Fibroblast of villous mesenchyme (primary cell): Measurements from ENCODE around the gene CCL27. TPM values are rescaled to one million over a fixed set of nuclear protein-coding genes. Genes with fewer than 3 reads are reported as not detected.

Experiments
- DNase-seq: peaks from one replicate; pipeline ENCODE4 v3.0.0-alpha.2; 2010; ENCODE audit warnings: low read depth
- H3K4me3 ChIP-seq: 2 replicates; pipeline ENCODE4 v1.5.1; 2011; ENCODE audit warnings: low read depth, mild to moderate bottlenecking, low read length
- total RNA-seq: library from RNA; depleted of rRNA; stranded (reverse); fragments of >200 nt; gene quantifications from 2 replicates; pipeline ENCODE4 v1.2.3, GENCODE V29; 2012
- TF ChIP-seq, protein P1 (sequence below): IDR thresholded peaks from 2 replicates; pipeline ENCODE4 v1.5.1; 2012; ENCODE audit warnings: low read depth, mild to moderate bottlenecking, low read length; ENCODE audit not compliant: insufficient read depth

The CCL27 gene
- total RNA-seq, 1 donor: not detected

DNA sequence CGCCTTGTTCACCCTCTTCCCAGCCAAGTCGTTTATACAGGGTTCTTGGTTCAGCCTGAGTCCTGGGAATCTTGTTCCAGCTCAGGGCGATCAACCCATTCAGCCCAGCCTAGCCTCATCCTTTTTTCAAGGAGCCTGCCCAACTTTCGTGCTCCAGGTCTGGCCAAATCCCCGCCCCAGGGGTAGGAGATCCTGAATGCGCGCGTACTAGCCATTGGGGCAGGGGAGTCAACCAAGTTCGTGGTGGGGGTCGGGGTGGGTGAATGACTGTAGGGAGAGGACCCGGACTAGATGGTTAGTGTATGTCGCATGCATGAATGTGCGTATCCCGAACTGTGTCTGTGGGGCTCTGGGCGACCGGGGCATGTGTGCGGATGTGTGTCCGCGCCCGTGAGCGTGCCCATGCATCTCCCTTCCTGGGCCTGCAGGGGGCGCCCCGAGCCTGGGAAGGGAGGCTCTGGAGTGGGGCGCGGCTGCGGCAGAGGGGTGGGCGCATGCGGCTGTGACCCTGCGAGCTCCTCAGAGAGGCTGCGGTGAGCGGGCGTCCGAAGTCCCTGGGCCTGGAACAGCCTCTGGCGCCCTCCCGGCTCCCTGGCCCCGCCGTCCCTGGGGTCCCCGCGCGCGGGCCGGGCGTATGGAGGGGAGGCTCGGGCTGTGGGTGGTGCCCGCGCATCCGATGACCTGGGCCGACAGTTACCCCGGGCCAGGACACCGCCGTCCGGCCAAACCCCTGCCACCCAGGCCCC is 38.7 kb upstream of the CCL27 start:
- DNase-seq: peak; percentile 48
- TF ChIP-seq, protein P1, sequence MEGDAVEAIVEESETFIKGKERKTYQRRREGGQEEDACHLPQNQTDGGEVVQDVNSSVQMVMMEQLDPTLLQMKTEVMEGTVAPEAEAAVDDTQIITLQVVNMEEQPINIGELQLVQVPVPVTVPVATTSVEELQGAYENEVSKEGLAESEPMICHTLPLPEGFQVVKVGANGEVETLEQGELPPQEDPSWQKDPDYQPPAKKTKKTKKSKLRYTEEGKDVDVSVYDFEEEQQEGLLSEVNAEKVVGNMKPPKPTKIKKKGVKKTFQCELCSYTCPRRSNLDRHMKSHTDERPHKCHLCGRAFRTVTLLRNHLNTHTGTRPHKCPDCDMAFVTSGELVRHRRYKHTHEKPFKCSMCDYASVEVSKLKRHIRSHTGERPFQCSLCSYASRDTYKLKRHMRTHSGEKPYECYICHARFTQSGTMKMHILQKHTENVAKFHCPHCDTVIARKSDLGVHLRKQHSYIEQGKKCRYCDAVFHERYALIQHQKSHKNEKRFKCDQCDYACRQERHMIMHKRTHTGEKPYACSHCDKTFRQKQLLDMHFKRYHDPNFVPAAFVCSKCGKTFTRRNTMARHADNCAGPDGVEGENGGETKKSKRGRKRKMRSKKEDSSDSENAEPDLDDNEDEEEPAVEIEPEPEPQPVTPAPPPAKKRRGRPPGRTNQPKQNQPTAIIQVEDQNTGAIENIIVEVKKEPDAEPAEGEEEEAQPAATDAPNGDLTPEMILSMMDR: peak; percentile 79
- H3K4me3 ChIP-seq: peak overlapping the region; percentile 61

DNA sequence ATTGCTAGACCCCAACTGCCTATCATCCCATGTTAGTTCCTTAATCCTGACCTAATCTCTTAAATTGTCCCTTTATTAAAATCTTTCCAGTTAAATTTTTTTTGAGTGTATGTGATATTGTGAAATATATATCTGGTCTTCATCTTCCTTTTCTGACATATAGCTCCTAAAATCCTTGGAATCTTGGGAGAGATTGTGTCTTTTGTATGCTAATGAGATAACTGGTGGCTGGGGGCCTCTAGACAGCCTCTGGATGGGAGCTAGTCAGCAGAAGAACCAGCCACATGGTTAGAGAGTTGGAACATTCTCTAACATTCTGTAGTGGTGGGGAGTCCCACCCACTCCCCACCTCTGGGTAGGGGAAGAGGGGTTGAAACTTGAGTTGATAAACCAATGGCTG is 32.4 kb upstream of the CCL27 start:
- DNase-seq: no peak
- H3K4me3 ChIP-seq: no peak overlapping the region
- TF ChIP-seq, protein P1: no peak

DNA sequence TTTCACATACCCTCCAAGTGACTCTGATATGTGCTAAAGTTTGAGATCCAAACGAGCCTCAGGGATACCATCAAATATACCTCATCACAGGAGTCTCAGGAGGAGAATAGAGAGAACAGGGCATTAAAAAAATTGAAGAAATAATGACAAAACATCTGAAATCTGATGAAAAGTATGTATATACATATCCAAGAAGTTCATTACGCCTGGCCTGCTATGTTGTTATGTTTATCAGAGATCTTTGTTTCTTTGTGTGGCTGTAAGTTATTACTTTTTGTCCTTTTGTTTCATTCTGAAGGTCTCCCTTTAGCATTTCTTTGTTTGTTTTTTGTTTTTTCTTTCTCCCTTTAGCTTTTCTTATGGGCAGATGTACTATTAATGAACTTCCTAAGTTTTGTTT is 31.1 kb upstream of the CCL27 start:
- TF ChIP-seq, protein P1: no peak
- no peak overlapping the region for H3K4me3 ChIP-seq
- no peak for DNase-seq

DNA sequence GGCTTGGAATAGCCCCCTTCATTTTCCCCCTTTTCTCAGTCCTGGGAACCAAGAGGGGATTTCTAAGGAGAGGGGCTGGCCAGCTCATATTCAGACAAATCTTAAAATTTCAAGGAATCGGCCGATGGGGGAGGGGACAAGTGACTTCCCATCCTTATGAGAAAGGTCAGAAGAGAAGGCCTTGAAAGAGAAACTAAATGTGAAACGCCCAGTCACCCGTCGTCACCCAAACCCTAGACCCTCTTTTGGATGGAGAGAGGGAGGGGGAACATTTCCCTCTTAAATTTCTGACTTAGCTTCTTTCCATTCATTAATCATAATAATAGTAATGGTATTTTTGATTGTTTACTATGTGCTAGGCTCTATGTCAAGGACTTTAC is 29.5 kb upstream of the CCL27 start:
- DNase-seq: no peak
- TF ChIP-seq, protein P1: no peak
- no peak overlapping the region for H3K4me3 ChIP-seq

DNA sequence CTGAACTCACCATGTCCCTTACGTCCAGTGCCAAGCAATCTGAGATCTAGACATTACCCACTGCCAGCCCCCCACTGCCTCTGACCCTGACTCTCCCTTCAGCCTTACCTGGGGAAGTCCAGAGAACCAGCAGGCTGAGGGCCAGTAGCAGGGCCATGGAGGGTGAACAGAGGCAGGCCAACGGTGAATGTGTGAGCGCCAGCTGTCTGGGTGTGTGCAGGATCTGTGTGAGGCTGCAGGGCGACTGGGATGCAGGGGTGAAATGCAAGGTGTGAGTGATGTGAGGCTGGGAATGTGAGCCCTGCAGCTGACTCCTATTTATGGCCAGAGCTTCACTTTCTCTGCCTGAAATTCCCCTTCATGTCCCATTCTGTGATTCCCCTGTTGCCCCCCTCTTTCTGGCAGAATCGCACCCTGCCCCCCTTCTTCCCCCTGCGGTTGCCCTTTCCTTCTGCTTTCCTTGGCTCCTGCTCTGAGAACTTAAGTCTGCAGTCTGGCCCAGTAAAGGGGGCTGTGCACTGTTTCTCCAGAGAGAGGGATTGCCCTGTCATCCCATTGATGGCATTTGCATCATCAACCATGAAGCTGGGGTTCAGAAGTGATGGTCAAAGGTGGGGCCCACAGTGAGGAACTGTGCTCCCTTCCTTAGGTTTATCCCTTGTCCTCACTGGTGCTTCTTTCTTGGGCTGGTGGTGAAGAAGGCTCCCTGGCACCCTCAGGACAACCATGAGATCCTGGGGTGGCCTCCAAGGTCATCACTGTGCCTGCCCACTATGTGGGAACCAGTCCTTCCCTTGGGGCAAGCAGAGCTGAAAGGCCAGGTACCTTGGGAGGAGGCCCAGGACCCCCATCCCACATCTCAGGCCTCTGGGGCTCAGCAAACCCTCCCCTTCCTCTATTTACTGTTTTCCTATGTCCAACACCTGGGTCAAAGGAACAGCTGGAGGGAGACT is 28.8 kb upstream of the CCL27 start, which contains the start of gene CCL19:
TSS of gene CCL19 (minus strand) at position 294 of the 953 bp plus-strand sequence. CDS start at position 157, 137 bp downstream.
- TF ChIP-seq, protein P1: no peak
- DNase-seq: no peak
- H3K4me3 ChIP-seq: no peak within 1 kb of the TSS

DNA sequence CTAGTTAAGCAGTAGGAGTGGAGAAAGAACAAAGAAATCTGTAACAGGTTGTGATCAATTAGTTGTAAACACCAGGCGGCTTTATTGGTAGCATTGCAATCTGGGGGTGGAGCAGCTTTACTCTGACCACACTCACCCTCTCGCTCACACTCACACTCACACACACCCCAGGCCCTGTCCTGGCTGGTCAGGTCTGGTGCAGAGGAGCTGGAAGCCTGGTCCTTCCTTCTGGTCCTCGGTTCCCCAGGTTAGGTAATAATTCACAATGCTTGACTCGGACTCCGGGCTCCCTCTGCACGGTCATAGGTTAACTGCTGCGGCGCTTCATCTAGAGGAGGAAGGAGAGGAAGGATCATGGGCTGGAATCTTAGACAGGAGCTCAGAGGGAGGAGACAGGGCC is 27.1 kb upstream of the CCL27 start:
- no peak for DNase-seq
- TF ChIP-seq, protein P1: no peak
- H3K4me3 ChIP-seq: no peak overlapping the region
